DOHH2 (cell line): Measurements from ENCODE around the gene ADRA2B.

ENCODE experiments used
- H3F3A ChIP-seq: fragments of 200-600 bp; sonication (generic), shearing (Covaris generic); 2 replicates; pipeline ENCODE4 v1.6.0; 2016; ENCODE audit warnings: antibody characterized with exemption, mild to moderate bottlenecking; ENCODE audit not compliant: control insufficient read depth, insufficient read depth
- H3K27ac ChIP-seq: fragments of 200-600 bp; sonication (generic); 2 replicates; pipeline ENCODE4 v1.5.1; 2014; ENCODE audit warnings: low read depth, mild to moderate bottlenecking, low read length, moderate library complexity
- H3K27me3 ChIP-seq: fragments of 200-600 bp; sonication (generic); 2 replicates; pipeline ENCODE4 v1.6.1; 2014; ENCODE audit warnings: mild to moderate bottlenecking, low read length, mixed read lengths; ENCODE audit not compliant: control insufficient read depth
- H3K36me3 ChIP-seq: fragments of 200-600 bp; sonication (generic); 2 replicates; pipeline ENCODE4 v1.6.1; 2014; ENCODE audit warnings: mild to moderate bottlenecking, low read length, moderate library complexity, mixed read lengths; ENCODE audit not compliant: control insufficient read depth
- H3K4me1 ChIP-seq: fragments of 200-600 bp; sonication (generic); 2 replicates; pipeline ENCODE4 v1.6.1; 2014; ENCODE audit warnings: mild to moderate bottlenecking, low read length, mixed read lengths; ENCODE audit not compliant: control insufficient read depth
- H3K4me2 ChIP-seq: fragments of 200-600 bp; sonication (generic); 2 replicates; pipeline ENCODE4 v1.6.0; 2014; ENCODE audit warnings: mild to moderate bottlenecking, low read length, moderate library complexity
- H3K4me3 ChIP-seq: fragments of 200-600 bp; sonication (generic); 2 replicates; pipeline ENCODE4 v1.5.1; 2014; ENCODE audit warnings: mild to moderate bottlenecking, low read length, mixed read lengths
- H3K79me2 ChIP-seq: fragments of 200-600 bp; sonication (generic); 2 replicates; pipeline ENCODE4 v1.6.1; 2014; ENCODE audit warnings: mild to moderate bottlenecking, low read length, mixed read lengths; ENCODE audit not compliant: control insufficient read depth
- H3K9me2 ChIP-seq: fragments of 200-600 bp; sonication (generic); replicated peaks from 2 replicates; pipeline ENCODE4 v1.6.1; 2014; ENCODE audit warnings: mild to moderate bottlenecking, low read length, mixed read lengths; ENCODE audit not compliant: control insufficient read depth
- H3K9me3 ChIP-seq: fragments of 200-600 bp; sonication (generic); 2 replicates; pipeline ENCODE4 v1.6.1; 2014; ENCODE audit warnings: antibody characterized with exemption, low read length, mixed read lengths; ENCODE audit not compliant: control insufficient read depth, insufficient read depth
- H4K20me1 ChIP-seq: fragments of 200-600 bp; sonication (generic); 2 replicates; pipeline ENCODE4 v1.6.0; 2014; ENCODE audit warnings: low read depth, mild to moderate bottlenecking, antibody characterized with exemption, low read length, moderate library complexity; ENCODE audit not compliant: control insufficient read depth, insufficient read depth
- CTCF ChIP-seq: fragments of 200-600 bp; sonication (generic); IDR thresholded peaks from one replicate; pipeline ENCODE4 v1.5.1; 2014; ENCODE audit warnings: antibody characterized with exemption, mild to moderate bottlenecking, low read depth, low read length; ENCODE audit not compliant: poor library complexity, severe bottlenecking
- EZH2phosphoT487 ChIP-seq: fragments of 200-600 bp; sonication (generic); IDR thresholded peaks from 2 replicates; pipeline ENCODE4 v1.6.1; 2017; ENCODE audit warnings: borderline replicate concordance, mild to moderate bottlenecking, antibody characterized with exemption, low read length, moderate library complexity, mixed read lengths

Gene ADRA2B

GRCh38 chr2:96128456-96128855 is 12.1 kb upstream of the ADRA2B start:
- no peaks in the 10 kb centered on the region for H3K9me3 ChIP-seq
- H3K79me2 ChIP-seq: no peaks in the 10 kb centered on the region
- H4K20me1 ChIP-seq: no peaks in the 10 kb centered on the region
- no peaks in the 10 kb centered on the region for H3F3A ChIP-seq
- no peak overlapping the region for H3K4me2 ChIP-seq
- H3K27ac ChIP-seq: no peak overlapping the region
- no peaks in the 10 kb centered on the region for H3K9me2 ChIP-seq
- H3K27me3 ChIP-seq: no peaks in the 10 kb centered on the region; the same call in 1 of the 2 replicates
- H3K4me1 ChIP-seq: no peaks in the 10 kb centered on the region
- H3K4me3 ChIP-seq: no peak overlapping the region
- H3K36me3 ChIP-seq: no peaks in the 10 kb centered on the region
- no peak for TF ChIP-seq CTCF
- TF ChIP-seq EZH2phosphoT487: no peak

- H3K4me1 ChIP-seq: peaks cover 9% of the 10 kb centered on the region
Observed at GRCh38 chr2:96124406-96125265, 8.3 kb upstream of the ADRA2B start.

GRCh38 chr2:96123936-96124335 is 7.6 kb upstream of the ADRA2B start:
- peaks cover 21% of the 10 kb centered on the region for H3K27me3 ChIP-seq
- no peak for TF ChIP-seq CTCF
- TF ChIP-seq EZH2phosphoT487: no peak
- H3K4me2 ChIP-seq: no peak overlapping the region
- no peaks in the 10 kb centered on the region for H3K9me3 ChIP-seq
- no peak overlapping the region for H3K4me3 ChIP-seq
- H3K36me3 ChIP-seq: no peaks in the 10 kb centered on the region
- no peak overlapping the region for H3K27ac ChIP-seq
- H3F3A ChIP-seq: no peaks in the 10 kb centered on the region
- H3K79me2 ChIP-seq: no peaks in the 10 kb centered on the region
- peaks cover 9% of the 10 kb centered on the region for H3K4me1 ChIP-seq
- no peaks in the 10 kb centered on the region for H3K9me2 ChIP-seq
- H4K20me1 ChIP-seq: no peaks in the 10 kb centered on the region

More at GRCh38 chr2:96124406-96125265, 8.3 kb upstream of the ADRA2B start:
- Histone ChIP-seq H3K9me2 (no peaks in the 10 kb centered on the region), H3K4me3 (no peak overlapping the region), H3F3A (no peaks in the 10 kb centered on the region), H3K27me3 (peaks cover 21% of the 10 kb centered on the region), H4K20me1 (no peaks in the 10 kb centered on the region), H3K9me3 (no peaks in the 10 kb centered on the region), H3K27ac (no peak overlapping the region), H3K4me2 (no peak overlapping the region), H3K36me3 (no peaks in the 10 kb centered on the region), H3K79me2 (no peaks in the 10 kb centered on the region)
- no peak for TF ChIP-seq EZH2phosphoT487
- no peak for TF ChIP-seq CTCF
